HL-60 (cell line): ENCODE data around the gene IER2.

ENCODE experiments used
- DNase-seq, 2 experiments: peaks; one replicate each; pipeline ENCODE4 v3.0.0-alpha.2; 2010 to 2020; ENCODE audit warnings: low read depth in 1 of 2, low spot score in 1 of 2
- H3K27ac ChIP-seq: fragments of 250-450 bp; sonication (Bioruptor Pico); replicated peaks from 2 replicates; pipeline ENCODE4 v1.5.1; 2020; ENCODE audit warnings: mild to moderate bottlenecking, moderate library complexity
- H3K27me3 ChIP-seq: fragments of 250-450 bp; sonication (Bioruptor Pico); 2 replicates; pipeline ENCODE4 v1.5.1; 2021; ENCODE audit warnings: mild to moderate bottlenecking, moderate library complexity; ENCODE audit not compliant: insufficient read depth, poor library complexity, severe bottlenecking
- H3K4me3 ChIP-seq: replicated peaks from 2 replicates; pipeline ENCODE4 v1.5.1; 2011; ENCODE audit warnings: mild to moderate bottlenecking, control low read depth, low read length; ENCODE audit not compliant: insufficient read depth
- CTCF ChIP-seq: IDR thresholded peaks from one replicate; pipeline ENCODE4 v1.5.1; 2011; ENCODE audit warnings: low read length, control low read depth, inconsistent platforms; ENCODE audit not compliant: insufficient read depth
- GABPA ChIP-seq: IDR thresholded peaks from 2 replicates; pipeline ENCODE4 v1.6.1; 2012; ENCODE audit warnings: low read depth
- POLR2AphosphoS5 ChIP-seq: IDR thresholded peaks from 2 replicates; pipeline ENCODE4 v1.6.1; 2012; ENCODE audit warnings: low read depth
- REST ChIP-seq: IDR thresholded peaks from 2 replicates; pipeline ENCODE4 v1.6.1; 2012; ENCODE audit warnings: low read depth; ENCODE audit not compliant: insufficient replicate concordance
- SPI1 ChIP-seq: IDR thresholded peaks from 2 replicates; pipeline ENCODE4 v1.6.1; 2012; ENCODE audit warnings: low read depth, mild to moderate bottlenecking, borderline replicate concordance

IER2 gene

GRCh38 chr19:13153569-13154240 is 3.5 kb downstream of the IER2 start:
- peak overlapping the region; percentile 68 for H3K4me3 ChIP-seq
- H3K27me3 ChIP-seq, result no peaks in the 10 kb centered on the region
- DNase-seq, result no peak
- TF ChIP-seq SPI1 (no peak), GABPA (no peak), REST (no peak), POLR2AphosphoS5 (no peak), CTCF (no peak)
- peak overlapping the region; percentile 97 for H3K27ac ChIP-seq

- DNase-seq, result peak; percentile 65 to 85
- TF ChIP-seq POLR2AphosphoS5, result peak; percentile 82
- peak; percentile 12 for TF ChIP-seq REST
- TF ChIP-seq CTCF, result no peak
- no peak for TF ChIP-seq GABPA
- no peak for TF ChIP-seq SPI1
- Histone ChIP-seq H3K4me3 (peak overlapping the region; percentile 68), H3K27me3 (no peaks in the 10 kb centered on the region), H3K27ac (peak overlapping the region; percentile 97)
These were observed 4.1 kb downstream of the IER2 start for GRCh38 chr19:13154241-13154778.

GRCh38 chr19:13154911-13155471 is 4.8 kb downstream of the IER2 start:
- Histone ChIP-seq H3K27me3 (no peaks in the 10 kb centered on the region), H3K4me3 (peak overlapping the region; percentile 68), H3K27ac (peak overlapping the region; percentile 97)
- no peak for TF ChIP-seq REST
- peak; percentile 75 for TF ChIP-seq POLR2AphosphoS5
- TF ChIP-seq CTCF, result peak; percentile 13
- DNase-seq, result peak in 1 of 2 experiments; percentile 58
